ENCODE data around the gene NKX6-2.
"Not testable (repeated sequence)": the region's sequence is repeated elsewhere in the genome, so short reads cannot be mapped to it uniquely, and the experiment has no call there.

Gene NKX6-2

GRCh38 chr10:132752378-132752777 lies 33.6 kb downstream of the NKX6-2 start:
- DNase-seq, result no peak

GRCh38 chr10:132750936-132751335 lies 35.0 kb downstream of the NKX6-2 start:
- no peak for DNase-seq

GRCh38 chr10:132749371-132749795 lies 36.6 kb downstream of the NKX6-2 start:
- no peak for DNase-seq

GRCh38 chr10:132748545-132749370 lies 37.2 kb downstream of the NKX6-2 start:
- DNase-seq, result no peak

- no peak for DNase-seq
Measured at GRCh38 chr10:132748135-132748534, 37.8 kb downstream of the NKX6-2 start.

- DNase-seq, result no peak
Measured at GRCh38 chr10:132746801-132747625, 38.9 kb downstream of the NKX6-2 start.

GRCh38 chr10:132746386-132746785 lies 39.6 kb downstream of the NKX6-2 start:
- no peak for DNase-seq

- no peak for DNase-seq
Measured at GRCh38 chr10:132745971-132746370, 40.0 kb downstream of the NKX6-2 start.

- DNase-seq, result no peak
Measured at GRCh38 chr10:132745511-132745910, 40.4 kb downstream of the NKX6-2 start.

- DNase-seq, result no peak
Measured at GRCh38 chr10:132744839-132745238, 41.1 kb downstream of the NKX6-2 start.

GRCh38 chr10:132743925-132744490 lies 41.9 kb downstream of the NKX6-2 start:
- no peak for DNase-seq

- not testable (repeated sequence) for DNase-seq
Measured at GRCh38 chr10:132743196-132743924, 42.6 kb downstream of the NKX6-2 start.

GRCh38 chr10:132742837-132743194 lies 43.1 kb downstream of the NKX6-2 start:
- no peak for DNase-seq

GRCh38 chr10:132742167-132742836 lies 43.6 kb downstream of the NKX6-2 start:
- DNase-seq, result no peak

GRCh38 chr10:132740588-132740987 lies 45.4 kb downstream of the NKX6-2 start:
- DNase-seq, result no peak

GRCh38 chr10:132739225-132739613 lies 46.7 kb downstream of the NKX6-2 start:
- DNase-seq, result no peak

GRCh38 chr10:132738454-132739224 lies 47.3 kb downstream of the NKX6-2 start:
- no peak for DNase-seq

GRCh38 chr10:132737390-132738048 lies 48.4 kb downstream of the NKX6-2 start:
- DNase-seq, result no peak

- peak; percentile 21 for DNase-seq
Measured at GRCh38 chr10:132735923-132736391, 50.0 kb downstream of the NKX6-2 start.

GRCh38 chr10:132735341-132735775 lies 50.6 kb downstream of the NKX6-2 start:
- DNase-seq, result no peak

- no peak for DNase-seq
Measured at GRCh38 chr10:132733926-132734325, 52.0 kb downstream of the NKX6-2 start.
